Measurements from ENCODE around the gene HOXB2.

DNA sequence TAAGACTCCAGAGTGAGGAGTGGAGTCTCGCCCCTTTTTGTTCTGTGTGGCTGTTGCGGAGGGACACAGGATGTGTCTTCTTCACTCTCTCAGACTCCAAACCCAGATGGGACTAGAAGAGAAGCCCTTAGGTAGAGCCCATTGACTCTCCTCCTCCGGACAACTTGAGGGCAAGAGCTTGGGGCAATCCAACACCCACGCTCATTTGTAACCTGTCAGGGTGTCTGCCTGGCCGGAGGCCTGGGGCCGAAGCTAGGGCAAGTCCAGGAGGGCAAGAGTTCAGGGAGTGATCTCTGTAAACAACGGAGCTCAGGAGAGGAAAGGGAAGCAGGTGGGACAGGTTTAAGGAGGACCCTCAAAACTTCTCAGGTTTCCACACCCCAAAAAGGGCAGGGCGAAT, 12.6 kb downstream of the HOXB2 start:
- TF ChIP-seq, protein P1, sequence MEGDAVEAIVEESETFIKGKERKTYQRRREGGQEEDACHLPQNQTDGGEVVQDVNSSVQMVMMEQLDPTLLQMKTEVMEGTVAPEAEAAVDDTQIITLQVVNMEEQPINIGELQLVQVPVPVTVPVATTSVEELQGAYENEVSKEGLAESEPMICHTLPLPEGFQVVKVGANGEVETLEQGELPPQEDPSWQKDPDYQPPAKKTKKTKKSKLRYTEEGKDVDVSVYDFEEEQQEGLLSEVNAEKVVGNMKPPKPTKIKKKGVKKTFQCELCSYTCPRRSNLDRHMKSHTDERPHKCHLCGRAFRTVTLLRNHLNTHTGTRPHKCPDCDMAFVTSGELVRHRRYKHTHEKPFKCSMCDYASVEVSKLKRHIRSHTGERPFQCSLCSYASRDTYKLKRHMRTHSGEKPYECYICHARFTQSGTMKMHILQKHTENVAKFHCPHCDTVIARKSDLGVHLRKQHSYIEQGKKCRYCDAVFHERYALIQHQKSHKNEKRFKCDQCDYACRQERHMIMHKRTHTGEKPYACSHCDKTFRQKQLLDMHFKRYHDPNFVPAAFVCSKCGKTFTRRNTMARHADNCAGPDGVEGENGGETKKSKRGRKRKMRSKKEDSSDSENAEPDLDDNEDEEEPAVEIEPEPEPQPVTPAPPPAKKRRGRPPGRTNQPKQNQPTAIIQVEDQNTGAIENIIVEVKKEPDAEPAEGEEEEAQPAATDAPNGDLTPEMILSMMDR (IDR thresholded peaks at IDR 0.05), result no peak
- no peak for TF ChIP-seq EZH2 (IDR thresholded peaks at IDR 0.05)

All from neural progenitor cell (in vitro differentiated cells).